ENCODE results near the gene TOB1.
"Not testable (repeated sequence)": the region's sequence is repeated elsewhere in the genome, so short reads cannot be mapped to it uniquely, and the experiment has no call there.

TOB1 gene

GRCh38 chr17:50868602-50869001 is 2.4 kb upstream of the TOB1 start:
- DNase-seq (ENCODE audit: low read depth), result no peak

- peak; percentile 26 for DNase-seq (ENCODE audit: low read depth)
Observed at GRCh38 chr17:50868140-50868438, 1.9 kb upstream of the TOB1 start.

DNA sequence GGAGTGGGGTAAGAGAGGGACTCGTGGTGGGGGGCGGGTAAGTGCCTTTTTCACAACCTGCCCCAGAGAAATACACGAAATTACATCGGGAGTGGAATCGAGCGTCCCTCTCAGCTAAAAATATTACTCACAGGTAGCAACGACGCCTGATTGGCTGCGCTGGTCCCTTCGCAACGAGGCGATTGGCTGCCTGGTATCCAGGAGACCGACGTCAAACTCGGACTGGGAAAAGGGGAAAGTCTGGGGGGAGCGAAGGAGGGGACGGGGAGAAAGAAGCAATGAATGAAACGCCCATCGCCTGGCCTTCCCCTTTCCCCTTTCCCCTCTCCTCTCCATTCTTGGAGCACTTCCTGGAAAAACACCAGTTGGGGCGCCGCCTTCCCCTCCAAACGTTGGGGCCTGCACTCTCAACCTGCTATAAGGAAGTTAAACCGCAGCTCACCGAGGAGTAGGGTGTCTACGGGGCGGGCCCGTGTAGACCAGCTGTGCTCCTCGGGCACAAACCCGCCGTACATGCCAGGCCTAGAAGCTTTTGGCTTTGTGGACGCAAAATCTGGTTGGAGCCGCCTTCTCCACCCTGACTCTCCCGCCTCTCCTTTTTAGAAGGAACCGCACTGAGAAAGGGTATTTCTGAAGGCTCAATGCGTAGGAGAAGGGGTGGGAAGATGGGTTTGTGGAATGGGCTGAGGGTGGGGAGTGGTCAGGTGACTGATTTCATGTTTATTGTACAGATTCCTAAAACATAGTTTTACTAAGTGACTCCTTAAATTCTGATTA is 1.4 kb upstream of the TOB1 start:
- DNase-seq (ENCODE audit: low read depth), result peak; percentile 91

DNA sequence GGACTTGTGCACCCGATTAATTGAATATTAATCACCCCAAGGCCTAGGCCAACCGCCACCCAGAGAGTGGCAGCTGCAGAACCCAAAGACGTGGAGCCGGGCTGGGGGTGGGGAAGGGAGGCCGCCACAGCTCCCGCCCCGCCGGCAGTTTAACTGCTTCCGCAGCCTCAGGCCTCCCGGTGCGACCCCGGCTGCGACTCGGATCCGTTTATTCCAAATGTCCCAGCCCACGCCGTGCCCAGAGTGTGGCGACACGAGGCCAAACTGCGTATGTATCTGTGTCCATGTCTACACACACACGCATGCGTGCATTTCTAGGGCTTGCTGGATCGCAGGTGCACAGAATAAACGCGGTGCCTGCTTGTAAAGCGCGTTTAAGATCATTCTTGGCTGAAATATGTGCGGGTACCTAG is 802 bp upstream of the TOB1 start:
- no peak for DNase-seq (ENCODE audit: low read depth)

DNA sequence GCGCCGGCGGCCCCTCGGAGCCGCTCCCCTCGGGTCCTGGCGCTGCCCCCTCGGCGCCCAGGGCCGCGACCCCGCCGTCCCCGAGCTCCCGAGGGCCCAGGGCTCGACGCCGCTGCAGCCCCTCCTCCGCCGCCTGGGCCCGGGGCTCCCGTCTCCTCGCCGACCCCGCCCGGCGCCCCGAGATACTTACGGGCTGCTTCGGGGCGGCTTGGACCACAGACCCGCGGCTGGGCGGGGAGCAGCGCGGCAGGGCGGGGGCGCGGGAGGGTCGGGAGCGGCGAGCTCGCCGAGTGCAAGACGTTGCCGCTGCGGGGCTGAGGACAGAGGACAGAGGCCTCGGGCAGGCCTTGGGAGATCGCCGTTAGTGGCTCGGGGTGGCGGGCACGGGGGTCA is 290 bp downstream of the TOB1 start:
- DNase-seq (ENCODE audit: low read depth), result no peak

DNA sequence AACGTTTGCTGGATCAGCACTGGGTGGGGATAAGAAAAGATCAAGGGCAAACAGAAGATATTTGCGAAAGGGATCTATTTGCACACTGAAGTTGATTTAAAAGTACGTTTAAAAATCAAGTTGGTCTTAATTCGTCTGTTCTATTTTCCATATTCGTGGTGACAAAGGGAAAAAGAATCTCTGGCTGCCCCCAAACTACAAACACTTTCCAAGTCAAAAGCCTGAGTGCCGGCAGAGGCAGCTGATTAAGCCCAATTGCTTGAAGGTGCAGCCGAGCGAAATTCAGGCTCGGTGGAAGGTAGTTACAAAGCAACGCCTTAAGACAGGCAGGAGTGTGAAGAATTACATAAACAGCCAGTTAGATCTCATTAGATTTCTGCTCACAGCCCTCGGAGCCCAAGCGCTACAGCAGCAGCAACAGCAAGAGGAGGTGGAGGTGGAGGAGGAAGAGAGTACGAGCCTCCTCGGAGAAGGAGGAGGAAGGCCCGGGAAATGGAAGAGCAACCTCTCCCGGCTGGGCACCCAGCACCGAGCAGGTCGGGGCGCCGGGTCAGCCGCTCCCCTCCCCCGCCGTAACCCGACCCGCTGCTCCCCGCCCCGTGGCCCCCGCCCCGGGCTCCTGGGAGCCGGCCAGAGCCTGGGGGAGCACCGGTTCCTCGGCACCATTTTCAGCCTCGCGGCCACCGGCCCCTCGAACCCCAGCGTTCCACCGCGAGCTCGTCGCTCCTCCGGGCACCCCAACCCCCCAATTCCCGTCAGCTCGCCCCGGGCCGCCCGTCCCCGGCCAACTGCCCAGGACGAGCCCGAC is 890 bp downstream of the TOB1 start:
- peak; percentile 55 for DNase-seq (ENCODE audit: low read depth)

DNA sequence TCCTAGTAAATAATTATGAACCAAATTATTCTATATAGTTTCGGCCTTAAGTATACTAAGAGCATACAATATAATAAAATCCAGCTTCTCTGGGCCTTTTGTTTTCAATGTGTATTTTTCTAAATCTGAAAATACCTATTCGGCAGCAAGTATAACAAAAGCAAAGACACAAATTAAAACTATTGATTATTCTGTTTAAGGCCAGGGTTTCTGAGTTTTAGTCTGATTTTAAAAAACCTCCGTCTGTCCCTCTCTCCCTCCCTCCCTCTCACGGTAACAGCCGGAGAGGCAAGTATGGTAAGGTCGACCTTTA is 1.5 kb downstream of the TOB1 start:
- no peak for DNase-seq (ENCODE audit: low read depth)

DNA sequence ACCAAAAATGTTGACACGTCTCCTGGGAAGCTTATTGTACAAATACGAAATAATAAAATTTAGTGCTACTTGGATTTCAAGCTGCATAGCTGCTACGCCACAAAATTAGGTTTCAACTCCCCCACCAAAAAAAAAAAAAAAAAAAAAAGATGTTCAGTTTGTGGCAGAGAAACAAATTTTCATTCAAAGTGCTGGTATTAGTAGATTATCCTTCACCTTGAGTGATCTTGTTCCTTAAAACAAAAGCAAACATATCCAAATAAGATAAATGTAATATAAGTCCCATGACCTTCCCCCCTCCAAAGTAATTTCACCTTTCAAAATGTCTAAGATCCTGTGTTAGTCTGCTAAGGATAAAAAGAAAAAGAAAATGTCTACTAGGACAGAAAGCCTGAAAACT is 2.2 kb downstream of the TOB1 start:
- DNase-seq (ENCODE audit: low read depth), result no peak

GRCh38 chr17:50863221-50863843 is 2.8 kb downstream of the TOB1 start:
- peak; percentile 43 for DNase-seq (ENCODE audit: low read depth)

DNA sequence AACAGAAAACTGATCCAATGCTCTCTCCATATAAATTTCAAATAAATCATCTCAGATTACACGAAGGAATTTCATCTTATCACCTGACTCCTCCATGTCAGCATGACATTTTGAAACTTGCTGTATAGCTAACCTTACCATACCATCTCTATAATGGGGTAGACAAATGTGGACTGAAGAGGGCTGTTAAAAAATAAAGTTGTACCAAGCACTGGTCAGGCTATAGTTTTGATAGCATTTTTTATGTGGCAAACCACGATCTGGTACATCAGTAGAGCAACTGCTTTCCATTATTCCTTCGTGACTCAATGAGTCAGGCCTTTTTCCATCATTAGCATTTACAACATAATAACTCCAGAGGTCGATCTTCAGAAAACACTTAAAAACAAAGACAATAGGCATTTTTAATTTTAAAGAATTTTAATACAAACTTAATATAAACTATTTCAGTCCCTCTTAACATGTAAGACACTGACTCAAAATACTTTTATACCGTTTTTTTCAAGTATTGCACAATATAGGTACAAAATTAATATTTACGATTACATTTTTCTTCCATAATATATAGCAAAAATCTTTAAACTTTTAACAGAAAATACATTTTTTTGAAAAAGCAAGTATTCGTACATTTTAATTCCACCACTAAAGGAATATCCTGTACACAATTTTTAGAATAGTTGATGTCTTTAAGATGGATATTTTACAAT is 4.2 kb downstream of the TOB1 start:
- DNase-seq (ENCODE audit: low read depth), result no peak

GRCh38 chr17:50861334-50861676 is 4.8 kb downstream of the TOB1 start:
- no peak for DNase-seq (ENCODE audit: low read depth)

- not testable (repeated sequence) for DNase-seq (ENCODE audit: low read depth)
Observed at GRCh38 chr17:50859727-50860126, 6.4 kb downstream of the TOB1 start.

DNA sequence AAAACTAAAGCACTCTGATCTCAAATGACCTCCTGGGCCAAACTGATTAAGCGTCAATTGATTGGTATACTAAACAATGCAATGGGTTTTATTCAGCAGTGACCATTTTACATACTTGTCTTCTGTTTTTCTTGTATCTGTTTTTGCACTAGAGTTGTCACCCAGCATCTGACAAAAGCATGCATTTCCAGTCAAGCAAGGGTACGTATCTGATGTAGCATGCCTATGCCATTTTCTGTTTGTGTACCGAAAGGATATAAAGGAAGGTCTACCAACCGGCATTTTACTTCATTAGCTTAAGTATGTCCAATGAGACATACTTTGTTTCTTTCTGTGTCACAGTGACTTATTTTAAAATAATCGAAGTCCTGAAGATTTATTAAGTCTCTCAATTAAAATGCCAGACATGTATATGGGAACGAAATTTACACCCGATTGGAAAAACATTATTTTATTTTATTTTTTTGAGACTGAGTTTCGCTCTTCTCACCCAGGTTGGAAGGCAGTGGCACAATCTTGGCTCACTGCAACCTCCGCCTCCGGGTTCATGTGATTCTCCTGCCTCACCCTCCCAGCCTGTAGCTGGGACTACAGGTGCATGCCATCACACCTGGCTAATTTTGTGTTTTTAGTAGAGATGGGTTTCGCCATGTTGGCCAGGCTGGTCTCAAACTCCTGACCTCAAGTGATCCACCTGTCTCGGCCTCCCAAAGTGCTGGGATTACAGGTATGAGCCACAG is 7.5 kb downstream of the TOB1 start:
- DNase-seq (ENCODE audit: low read depth), result no peak

- DNase-seq (ENCODE audit: low read depth), result no peak
Observed at GRCh38 chr17:50856431-50856830, 9.7 kb downstream of the TOB1 start.

- DNase-seq (ENCODE audit: low read depth), result no peak
Observed at GRCh38 chr17:50855708-50856330, 10.3 kb downstream of the TOB1 start.

DNA sequence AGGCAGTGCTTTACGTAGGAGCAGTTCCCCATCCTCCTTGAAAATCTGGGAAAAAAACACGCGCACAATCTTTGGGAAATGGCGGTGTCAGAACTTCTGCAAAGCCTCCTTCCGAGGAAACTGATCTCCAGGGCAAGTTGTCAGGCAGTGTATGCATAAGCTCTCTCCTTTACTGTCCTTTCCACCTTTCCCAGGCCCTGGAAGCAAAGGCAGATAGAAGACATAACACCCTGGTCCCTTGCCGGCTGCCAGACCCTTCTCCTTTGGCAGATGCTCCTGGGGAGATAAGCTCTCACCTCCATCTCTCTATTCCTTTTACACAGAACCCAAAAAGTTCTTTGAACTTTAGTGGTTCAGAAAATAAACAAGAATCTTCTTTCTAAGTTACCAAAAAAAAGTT is 12.4 kb downstream of the TOB1 start:
- DNase-seq (ENCODE audit: low read depth), result no peak

GRCh38 chr17:50853015-50853615 is 13.0 kb downstream of the TOB1 start:
- no peak for DNase-seq (ENCODE audit: low read depth)

DNA sequence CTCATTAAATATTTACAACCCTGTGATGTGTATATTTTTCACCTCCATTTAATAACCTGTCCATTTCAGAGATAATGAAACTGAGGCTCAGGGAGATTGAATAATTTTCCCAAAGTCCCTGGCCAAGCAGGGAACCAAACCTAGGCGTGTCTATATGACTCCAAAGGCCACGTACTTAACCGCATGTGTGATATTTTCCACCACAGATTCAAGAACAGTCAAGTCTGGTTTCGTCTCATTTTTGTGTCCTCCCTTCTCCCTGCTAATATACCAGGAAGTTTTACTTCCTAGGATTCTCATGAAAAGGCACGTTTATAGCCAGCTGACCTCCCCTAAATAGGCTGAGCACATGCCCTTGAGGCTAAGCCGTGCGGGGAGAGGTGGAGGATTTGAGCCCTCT is 15.5 kb downstream of the TOB1 start:
- no peak for DNase-seq (ENCODE audit: low read depth)

- DNase-seq (ENCODE audit: low read depth), result no peak
Observed at GRCh38 chr17:50848711-50849110, 17.4 kb downstream of the TOB1 start.

DNA sequence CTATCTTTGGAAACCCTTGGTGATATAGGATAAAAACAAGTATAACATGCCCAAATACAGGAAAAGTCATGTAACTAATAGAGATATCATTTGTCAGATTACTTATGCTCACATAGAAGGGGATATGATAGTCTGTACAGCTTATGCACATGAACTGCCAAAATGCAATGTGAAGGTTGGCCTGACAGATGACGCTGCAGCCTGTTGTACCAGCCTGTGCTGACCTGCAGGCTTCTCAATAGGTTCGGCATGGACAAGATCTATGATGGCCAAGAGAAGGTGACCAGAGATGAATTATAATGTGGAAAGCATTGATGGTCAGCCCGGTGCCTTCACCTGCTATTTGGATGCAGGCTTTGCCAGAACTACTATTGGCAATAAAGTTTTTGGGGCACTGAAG is 18.1 kb downstream of the TOB1 start:
- DNase-seq (ENCODE audit: low read depth), result no peak

GRCh38 chr17:50847566-50847965 is 18.6 kb downstream of the TOB1 start:
- no peak for DNase-seq (ENCODE audit: low read depth)
